NOMO-1 treated with dmso at 0.1 percent for 144 hours (cell line): ENCODE results near the gene PKM.

Experiments used
- DNase-seq: peaks from one replicate; lab custom pipeline; 2025; ENCODE audit not compliant: unreplicated experiment; lab: John Stamatoyannopoulos, UW

PKM gene

GRCh38 chr15:72202302-72202701 is 28.7 kb downstream of the PKM start:
- DNase-seq: no peak

GRCh38 chr15:72201391-72201921 is 29.5 kb downstream of the PKM start:
- no peak for DNase-seq

GRCh38 chr15:72200395-72201237 is 30.4 kb downstream of the PKM start:
- DNase-seq: no peak

GRCh38 chr15:72199721-72200212 is 31.2 kb downstream of the PKM start:
- DNase-seq: peak; percentile 55

GRCh38 chr15:72199205-72199515 is 31.8 kb downstream of the PKM start:
- no peak for DNase-seq

- DNase-seq: no peak
These were observed 32.4 kb downstream of the PKM start for GRCh38 chr15:72198356-72199204.

GRCh38 chr15:72197460-72198355 is 33.3 kb downstream of the PKM start, which contains the start of gene GRAMD2A:
GRAMD2A (minus strand) TSS chr15:72197787.
- no peak for DNase-seq

GRCh38 chr15:72197041-72197459 is 33.9 kb downstream of the PKM start:
- DNase-seq: no peak

- DNase-seq: no peak
These were observed 34.5 kb downstream of the PKM start for GRCh38 chr15:72196409-72197040.

- DNase-seq: peak; percentile 89
These were observed 35.9 kb downstream of the PKM start for GRCh38 chr15:72195101-72195511.

- no peak for DNase-seq
These were observed 37.1 kb downstream of the PKM start for GRCh38 chr15:72193836-72194396.

- no peak for DNase-seq
These were observed 38.6 kb downstream of the PKM start for GRCh38 chr15:72192416-72192815.

- DNase-seq: no peak
These were observed 41.6 kb downstream of the PKM start for GRCh38 chr15:72189250-72189902.

- no peak for DNase-seq
These were observed 46.7 kb downstream of the PKM start for GRCh38 chr15:72184165-72184811.

GRCh38 chr15:72183781-72184164 is 47.2 kb downstream of the PKM start:
- no peak for DNase-seq

GRCh38 chr15:72182673-72183072 is 48.3 kb downstream of the PKM start:
- peak; percentile 5 for DNase-seq

GRCh38 chr15:72182244-72182643 is 48.7 kb downstream of the PKM start:
- no peak for DNase-seq

GRCh38 chr15:72180761-72181324 is 50.1 kb downstream of the PKM start:
- no peak for DNase-seq
